Stimulated activated naive CD4-positive, alpha-beta T cell (primary cell): Measurements from ENCODE around the gene TCEAL1.
"Not testable (repeated sequence)": the region's sequence is repeated elsewhere in the genome, so short reads cannot be mapped to it uniquely, and the experiment has no call there.

Experiments used
- DNase-seq, 6 experiments: peaks; one replicate each; lab custom pipeline; 2025; lab: John Stamatoyannopoulos, UW

TCEAL1 gene, protein sequence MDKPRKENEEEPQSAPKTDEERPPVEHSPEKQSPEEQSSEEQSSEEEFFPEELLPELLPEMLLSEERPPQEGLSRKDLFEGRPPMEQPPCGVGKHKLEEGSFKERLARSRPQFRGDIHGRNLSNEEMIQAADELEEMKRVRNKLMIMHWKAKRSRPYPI

DNA sequence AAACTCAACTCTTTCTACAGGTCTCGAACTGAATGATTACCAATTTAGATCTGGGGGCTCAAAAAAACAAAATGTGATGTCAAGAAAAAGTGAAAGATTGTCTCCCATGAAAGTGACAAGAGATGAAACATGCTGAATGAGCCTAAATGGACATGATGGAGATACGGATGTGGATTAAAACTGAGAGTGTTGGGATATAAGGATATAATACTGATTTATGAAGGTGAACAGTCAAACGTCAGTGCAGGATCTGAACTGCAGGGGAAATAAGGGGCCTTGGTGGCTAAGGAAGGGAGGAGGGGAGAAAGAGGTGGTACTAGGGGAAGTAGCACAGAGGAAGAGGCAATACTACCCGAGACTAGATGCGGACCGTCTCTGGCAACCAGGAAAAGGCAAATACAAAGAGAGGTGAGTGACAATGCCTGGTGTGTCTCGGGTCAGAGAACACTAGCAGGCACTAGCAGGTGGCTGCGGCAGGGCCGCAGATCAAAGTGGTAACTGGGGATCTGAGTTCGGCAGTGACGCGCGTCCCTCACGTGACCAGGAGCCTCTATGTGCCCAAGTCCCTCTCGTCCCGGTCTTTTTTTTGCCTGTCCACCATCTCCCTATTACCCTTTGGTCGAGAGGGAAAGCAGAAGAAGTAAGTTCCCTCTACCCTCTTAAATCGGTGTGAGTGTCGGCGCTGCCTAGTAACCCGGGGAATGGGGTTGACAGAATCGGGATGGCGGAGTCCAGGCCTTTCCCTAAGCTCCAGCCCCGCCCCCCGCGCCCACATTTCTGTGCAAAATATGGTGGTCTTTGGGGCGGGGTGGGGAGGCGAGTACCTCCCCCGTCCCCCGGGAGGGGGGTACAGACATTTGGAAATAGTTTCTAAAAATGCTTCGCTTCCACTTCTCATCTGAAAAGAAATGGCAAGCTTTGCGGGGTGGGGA is at the start of gene TCEAL1:
Gene TCEAL1, plus strand, starts transcription at position 590 of the 932 bp plus-strand sequence. CDS start 942 bp downstream, outside the sequence.
- peak in 5 of 6 experiments; percentile 3 to 44 (median 21) for DNase-seq

DNA sequence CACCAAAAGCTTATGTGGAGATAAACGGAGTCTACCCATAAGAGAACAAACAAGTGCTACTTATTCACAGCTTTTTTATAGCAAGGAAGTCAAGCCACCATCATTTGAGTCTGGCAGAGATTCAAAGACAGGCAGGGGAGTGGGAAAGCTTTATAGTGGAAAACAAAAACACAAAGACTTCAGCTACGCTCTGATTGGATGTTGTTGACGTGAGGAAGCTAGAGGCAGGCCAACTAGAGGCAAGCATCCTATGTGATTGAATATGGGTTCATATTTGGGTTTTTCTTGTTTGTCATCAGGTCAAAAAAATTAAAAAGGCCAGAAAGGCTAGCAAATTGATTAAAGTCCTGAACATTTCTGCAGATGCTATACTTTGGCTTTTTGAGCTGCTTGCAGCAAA is 44.2 kb upstream of the TCEAL1 start:
- no peak for DNase-seq

DNA sequence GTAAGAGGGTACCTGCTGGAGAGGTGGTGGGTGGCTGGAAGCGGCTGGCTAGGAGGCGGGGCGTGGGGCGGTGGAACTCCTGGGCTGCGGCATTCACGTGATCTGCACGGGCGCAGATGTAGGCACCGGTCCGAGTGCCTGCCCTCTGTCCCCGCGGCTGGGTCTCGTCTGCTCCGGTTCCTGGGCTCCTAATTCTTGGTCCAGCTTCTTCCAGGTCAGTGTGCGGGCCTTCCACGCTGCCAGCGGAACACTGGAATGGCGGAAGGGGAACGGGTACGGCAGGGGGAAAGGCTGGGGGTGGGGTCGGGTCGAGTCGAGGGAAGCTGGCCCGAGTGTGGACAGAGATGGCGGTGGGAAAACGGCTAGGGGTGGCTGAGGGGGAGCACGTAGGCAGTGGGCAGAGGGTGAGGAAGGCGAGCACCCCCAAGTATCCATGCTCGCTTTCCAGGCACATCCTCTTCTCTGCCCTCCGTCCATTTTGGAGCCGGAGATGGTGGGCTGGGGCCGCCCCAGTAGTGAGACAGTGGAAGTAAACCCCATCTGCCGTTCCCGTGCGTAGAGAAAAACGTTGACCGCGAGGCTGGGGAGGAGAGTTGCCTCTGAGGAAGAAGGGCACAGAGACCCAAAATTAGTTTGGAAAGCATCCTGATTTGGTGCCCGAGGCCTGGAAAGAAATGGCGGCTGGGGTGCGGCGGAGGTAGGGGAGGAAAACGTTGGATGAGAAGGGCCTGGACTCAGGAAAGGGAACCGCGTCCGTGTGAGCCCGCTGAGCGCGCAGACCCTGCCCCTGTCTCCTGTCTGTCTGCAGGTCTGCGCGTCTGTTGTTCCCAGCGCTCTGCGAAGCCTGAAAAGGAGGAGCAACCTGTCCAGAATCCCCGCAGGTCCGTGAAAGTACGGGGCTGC is 43.1 kb upstream of the TCEAL1 start, which contains the start of gene TCEAL4:
Gene TCEAL4, plus strand, starts transcription at position 105 of the 903 bp plus-strand sequence. CDS start 1,161 bp downstream, outside the sequence.
- DNase-seq, result peak in 5 of 6 experiments; percentile 0 to 19 (median 16)

DNA sequence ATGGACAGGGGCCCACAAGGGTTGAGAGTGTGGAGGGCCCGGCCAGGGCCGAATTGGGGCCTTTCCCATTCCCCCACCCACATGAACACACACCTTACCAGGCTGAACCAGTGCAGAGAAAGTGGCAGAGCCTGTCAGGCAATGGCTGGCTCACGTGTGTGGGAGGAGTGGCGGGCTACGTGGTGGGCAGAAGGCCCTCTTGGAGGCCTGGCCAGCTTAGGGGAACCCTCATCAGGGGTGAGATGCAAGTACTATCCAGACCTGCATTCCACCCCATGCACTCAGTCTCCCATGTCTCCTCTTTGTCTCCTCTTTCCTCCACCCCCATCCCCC is 42.5 kb upstream of the TCEAL1 start:
- peak in 2 of 6 experiments; percentile 0 to 16 for DNase-seq

DNA sequence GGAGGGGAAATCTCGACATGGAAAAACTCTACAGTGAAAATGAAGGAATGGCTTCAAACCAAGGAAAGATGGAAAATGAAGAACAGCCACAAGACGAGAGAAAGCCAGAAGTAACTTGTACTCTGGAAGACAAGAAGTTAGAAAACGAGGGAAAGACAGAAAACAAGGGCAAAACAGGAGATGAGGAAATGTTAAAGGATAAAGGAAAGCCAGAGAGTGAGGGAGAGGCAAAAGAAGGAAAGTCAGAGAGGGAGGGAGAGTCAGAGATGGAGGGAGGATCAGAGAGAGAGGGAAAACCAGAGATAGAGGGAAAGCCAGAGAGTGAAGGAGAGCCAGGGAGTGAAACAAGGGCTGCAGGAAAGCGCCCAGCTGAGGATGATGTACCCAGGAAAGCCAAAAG is 42.1 kb upstream of the TCEAL1 start:
- DNase-seq, result no peak

DNA sequence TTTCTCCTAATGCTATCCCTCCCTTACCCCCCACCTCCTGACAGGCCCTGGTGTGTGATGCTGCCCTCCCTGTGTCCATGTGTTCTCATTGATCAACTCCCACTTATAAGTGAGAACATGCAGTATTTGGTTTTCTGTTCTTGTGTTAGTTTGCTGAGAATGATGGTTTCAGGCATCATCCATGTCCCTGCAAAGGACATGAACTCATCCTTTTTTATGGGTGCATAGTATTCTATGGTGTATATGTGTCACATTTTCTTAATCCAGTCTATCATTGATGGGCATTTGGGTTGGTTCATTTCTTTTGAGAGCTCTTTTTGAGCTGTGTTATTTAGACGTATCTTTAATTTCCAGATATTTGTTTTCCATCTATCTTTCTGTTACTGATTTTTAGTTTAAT is 36.5 kb upstream of the TCEAL1 start:
- not testable (repeated sequence) for DNase-seq

DNA sequence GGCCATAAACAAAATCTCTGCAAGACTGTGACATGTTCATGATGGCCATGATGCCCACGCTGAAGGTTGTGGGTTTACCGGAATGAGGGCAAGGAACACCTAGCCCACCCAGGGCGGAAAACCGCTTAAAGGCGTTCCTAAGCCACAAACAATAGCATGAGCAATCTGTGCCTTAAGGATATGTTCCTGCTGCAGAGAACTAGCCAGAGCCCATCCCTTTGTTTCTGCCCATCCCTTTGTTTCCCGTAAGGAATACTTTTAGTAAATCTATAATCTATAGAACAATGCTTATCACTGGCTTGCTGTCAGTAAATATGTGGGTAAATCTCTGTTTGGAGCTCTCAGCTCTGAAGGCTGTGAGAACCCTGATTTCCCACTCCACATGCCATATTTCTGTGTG is 33.6 kb upstream of the TCEAL1 start:
- not testable (repeated sequence) for DNase-seq

DNA sequence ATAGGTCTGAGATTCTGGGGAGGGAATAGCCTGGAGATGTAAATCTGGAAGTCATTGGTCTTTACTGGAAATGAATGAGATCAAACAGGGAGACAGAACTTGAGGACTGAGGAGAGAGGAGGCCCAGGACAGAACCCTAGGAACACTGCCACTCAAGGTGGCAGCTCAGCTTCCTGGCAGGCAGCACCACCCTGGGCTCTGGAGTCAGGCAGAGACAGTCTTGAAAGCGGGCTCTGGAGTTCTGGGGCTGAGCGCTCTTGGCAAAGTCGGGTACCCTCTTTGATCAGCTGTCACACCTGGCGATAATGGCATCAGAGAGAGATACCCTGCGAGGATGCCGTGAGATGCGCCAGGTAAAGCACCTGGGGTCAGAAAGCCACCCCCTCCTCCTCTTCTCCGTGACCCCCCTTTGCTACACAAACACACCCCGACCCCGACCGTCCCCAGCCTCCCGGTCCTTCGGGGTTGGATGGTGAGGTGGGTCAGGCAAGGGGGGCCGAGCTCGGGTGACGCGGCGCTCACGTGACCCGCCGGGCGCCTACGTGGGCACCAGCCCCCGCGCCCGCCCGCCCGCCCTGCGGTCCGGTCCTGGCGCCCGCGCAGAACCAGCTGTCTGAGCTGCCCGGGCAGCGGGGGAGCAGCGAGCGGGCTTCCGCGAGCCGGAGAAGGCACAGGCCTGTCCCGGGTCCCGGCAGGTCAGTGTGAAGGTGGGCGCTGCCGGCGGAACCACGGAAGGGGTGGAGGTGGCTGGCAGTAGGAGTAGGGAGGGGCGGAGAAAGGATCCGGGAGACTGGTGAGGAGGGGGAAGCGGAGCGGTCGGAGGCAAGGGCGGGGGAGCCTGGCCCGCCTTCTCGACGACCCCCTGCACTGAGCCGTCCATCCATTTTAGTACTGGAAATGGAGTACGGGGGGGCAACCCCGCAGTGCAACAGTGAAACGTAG is 21.1 kb upstream of the TCEAL1 start, which contains the start of gene TCEAL3:
Gene TCEAL3, plus strand, starts transcription at position 600 of the 942 bp plus-strand sequence. CDS start 1,102 bp downstream, outside the sequence.
- DNase-seq, result peak in 5 of 6 experiments; percentile 16 to 45 (median 34)

DNA sequence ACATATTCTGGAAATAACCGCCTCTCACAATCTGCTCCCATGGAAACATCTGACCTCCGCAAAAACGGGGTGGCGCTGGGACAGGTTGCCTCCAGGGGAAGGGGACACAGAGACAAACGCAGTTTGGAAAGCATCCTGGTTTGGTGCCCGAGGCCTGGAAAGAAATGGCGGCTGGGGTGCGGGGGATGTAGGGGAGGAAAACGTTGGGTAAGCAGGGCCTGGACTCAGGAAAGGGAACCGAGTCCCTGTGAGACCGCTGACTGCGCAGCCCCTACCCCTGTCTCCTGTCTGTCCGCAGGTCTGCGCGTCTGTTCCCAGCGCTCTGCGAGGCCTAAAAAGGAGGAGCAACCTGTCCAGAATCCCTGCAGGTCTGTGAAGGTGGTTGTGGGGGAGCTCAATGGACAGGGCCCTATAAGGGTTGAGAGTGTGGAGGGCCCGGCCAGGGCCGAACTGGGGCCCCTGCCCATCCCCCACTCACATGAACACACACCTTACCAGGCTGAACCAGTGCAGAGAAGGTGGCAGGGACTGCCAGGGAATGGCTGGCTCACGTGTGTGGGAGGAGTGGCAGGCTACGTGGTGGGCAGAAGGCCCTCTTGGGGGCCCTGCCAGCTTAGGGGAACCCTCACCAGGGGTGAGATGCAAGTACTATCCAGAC is 20.3 kb upstream of the TCEAL1 start:
- DNase-seq, result peak in 2 of 6 experiments; percentile 0 to 17

DNA sequence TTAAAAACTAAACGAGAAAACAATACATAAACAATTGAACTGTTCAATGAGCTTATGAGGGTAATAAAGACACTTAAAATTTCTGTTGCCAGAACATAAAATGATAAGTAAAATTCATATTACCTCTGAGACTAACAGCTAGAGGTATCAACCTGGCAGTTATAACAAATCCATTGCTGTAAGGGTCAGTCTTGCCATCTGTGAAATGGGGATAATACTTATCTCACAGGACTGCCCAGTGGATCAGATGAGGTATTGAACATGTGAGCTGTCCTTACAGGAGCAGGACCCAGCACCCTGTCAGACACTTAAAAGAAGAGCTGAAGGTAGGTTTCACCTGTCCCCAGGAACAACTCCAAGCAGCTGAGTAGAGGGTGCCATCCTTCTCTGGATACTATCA is 18.5 kb upstream of the TCEAL1 start:
- no peak for DNase-seq

DNA sequence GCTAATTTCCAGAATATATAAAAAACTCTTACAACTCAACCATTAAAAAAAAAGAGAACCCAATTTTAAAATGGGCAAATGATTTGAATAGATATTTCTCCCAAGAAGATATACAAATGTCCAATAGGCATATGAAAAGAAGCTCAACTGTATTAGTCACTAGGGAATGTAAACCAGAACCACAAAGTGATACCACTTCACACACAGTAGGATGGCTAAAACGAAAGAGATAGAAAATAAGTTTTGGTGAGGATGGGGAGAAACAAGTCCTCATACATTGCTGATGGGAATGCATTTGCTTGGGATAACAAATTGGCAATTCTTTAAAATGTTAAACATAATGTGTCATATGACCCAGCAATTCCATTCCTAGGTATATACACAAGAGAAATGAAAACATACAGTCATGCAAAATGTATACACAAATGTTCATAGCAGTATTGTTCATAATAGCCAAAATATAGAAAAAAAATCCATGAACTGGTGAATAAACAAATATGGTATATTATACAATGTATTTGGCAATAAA is 15.3 kb upstream of the TCEAL1 start:
- no peak for DNase-seq

DNA sequence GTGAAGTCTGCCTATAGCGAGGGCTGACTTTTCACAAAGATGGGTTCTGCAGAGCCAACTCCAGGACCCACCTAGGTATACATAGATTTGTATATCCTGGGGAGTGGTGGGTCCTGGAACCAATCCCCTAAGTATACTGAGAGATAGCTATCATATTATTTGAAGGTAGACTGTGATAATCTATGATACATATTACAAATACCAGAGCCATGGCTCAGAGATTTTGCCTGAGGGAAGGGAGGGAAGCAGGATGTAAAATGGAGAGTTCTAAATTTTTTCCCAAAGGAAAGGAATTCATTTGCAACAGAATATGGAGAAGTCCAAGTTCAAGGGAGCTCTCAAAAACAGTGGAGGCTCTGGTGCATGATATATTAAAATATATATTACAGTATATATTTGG is 13.8 kb upstream of the TCEAL1 start:
- no peak for DNase-seq

DNA sequence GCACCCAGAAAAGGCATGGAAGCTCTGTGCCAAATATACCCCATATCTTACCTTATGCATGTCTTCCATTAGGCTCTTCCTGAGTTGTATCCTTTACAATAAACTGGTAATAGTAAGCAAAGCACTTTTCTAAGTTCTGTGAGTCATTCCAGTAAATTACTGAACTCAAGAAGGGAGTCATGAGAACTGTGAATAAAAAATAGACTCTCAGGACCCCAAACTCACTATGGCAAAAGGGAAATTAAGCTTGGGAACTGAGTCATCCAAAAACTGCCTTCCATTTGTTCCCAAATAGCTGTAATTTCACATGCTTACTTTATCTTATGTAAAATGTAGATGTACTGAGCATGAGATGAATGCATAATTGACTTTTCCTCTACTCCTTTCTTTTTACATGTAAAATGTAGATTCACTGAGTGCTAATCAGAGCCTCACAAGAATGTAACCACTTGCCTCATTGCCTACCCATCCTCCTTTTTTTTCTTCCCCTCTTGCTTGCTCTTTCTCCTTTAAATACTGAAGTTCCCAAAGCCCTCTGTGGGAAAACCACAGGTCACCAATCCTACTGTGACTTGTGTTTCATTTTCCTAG is 12.9 kb upstream of the TCEAL1 start:
- no peak for DNase-seq

DNA sequence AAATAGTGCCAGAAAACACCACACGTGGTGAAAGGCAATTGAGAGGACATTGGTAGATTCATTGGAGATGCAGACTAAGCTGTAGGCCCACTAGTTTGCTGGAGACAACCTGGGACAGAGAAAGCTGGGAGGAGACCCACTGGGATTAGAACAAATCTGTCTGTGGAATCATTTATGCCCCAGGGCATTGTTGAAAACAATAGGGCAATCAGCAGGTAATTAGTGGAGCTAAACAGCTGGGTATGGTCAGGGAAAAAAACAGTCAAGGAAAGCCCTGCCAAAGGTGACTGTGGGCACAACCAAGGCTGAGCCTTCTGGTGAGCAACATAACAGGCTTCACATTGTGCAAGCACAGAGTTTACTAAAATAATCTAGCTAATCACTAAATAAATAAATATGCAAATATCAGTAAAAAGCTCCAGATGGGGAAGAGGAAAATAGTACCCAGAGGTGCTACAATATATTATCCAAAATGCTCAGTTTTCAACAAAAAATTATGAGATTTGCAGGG is 12.0 kb upstream of the TCEAL1 start:
- no peak for DNase-seq

DNA sequence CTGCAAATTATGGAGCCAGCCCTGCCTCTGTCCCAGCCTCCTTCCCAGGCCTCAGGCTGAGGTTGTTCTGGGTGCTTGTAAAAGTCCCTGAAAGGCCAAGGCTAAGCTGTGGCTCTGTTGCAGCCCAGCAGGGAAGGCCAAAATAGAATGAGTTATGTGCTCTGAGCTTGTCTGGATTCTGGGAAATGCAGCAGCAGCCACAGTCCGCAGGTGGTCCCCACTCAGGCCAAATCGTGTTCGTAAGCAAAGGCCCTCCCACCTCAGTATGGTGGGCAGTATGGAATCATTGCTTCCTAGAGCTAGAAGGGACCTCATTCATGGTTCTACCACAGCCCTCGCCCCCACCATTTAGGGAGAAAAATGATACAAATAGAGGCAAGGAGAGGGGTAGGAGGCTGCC is 4.7 kb upstream of the TCEAL1 start:
- DNase-seq, result no peak

DNA sequence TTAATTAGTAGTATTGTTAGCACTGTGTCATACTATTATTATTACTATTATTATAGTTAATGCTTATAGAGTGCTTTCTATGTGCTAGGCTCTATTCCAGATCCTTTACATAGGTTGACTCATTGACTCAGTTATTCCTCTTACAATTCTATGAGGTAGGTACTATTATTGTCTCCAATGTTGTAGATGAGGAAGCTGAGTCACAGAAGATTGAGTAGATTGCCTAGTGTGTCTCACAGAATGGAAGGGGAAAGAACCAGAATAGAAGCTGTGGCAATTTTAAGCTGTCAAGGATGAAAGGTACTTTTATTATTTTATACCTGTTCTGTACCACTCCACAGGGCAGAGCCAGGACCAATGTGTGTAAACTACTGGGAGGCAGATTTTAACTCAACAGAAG is 1.9 kb upstream of the TCEAL1 start:
- no peak for DNase-seq

DNA sequence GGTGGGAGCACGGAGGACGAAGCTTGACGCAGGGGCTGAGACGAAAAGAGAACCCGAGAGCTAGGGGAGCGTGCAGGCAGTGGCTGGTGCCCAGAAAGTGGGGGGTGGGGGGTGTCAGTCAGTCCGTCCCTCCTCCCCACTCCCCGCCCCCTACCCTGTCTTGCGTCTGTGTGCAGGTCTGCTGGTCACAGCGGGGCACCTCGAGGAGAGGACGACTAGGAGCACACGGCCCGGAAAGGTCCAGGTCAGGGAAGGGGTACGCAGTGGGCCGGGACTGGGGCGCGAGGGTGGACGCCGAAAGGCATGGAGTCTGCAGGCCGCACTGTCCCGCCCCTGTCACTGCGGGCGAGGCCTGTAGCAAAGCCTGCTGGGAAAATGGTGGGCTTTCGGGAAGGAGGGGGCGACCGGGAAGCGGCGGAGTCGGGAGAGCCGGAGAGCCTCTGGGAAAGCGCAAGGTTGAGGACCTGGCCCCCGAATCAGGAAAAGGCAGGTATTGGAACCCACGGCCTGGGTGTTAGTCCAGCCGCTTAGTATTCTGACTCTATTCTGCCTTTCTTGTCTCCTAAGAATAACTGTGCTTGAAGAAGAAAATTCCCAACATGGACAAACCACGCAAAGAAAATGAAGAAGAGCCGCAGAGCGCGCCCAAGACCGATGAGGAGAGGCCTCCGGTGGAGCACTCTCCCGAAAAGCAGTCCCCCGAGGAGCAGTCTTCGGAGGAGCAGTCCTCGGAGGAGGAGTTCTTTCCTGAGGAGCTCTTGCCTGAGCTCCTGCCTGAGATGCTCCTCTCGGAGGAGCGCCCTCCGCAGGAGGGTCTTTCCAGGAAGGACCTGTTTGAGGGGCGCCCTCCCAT is 769 bp downstream of the TCEAL1 start:
- peak in 5 of 6 experiments; percentile 0 to 33 (median 20) for DNase-seq

DNA sequence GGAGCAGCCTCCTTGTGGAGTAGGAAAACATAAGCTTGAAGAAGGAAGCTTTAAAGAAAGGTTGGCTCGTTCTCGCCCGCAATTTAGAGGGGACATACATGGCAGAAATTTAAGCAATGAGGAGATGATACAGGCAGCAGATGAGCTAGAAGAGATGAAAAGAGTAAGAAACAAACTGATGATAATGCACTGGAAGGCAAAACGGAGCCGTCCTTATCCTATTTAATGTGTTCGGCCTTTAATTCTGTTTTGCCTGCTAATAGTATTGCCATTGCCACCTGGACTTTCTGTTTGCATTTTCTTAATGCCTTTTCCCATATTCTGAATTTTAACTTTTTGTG is 1.4 kb downstream of the TCEAL1 start:
- DNase-seq, result no peak

DNA sequence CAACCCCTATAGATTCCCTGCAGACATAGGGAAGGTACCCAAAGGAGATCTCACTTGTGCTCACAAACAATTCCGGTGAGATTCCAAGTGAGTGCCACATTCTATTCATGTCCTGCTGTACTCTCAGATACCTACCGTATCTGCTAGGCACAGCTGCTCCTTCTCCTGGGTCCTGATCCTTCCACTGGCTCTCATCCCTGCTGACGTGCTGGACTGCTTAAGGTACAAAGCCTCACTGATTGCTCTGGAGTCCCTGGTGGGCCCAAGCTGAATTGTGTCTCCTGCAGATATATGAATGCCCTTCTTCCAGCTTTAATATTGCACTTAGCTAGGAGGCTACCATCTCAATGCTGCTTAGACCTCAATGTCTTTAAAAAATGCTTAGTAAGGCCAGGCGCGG is 2.4 kb downstream of the TCEAL1 start:
- no peak for DNase-seq
